HG02943 (cell line): ENCODE results near the gene HGS.

Experiments
- ATAC-seq: cut with Tn5 transposase; IDR thresholded peaks from one replicate; pipeline ENCODE4 v1.9.1; 2021; ENCODE audit warnings: mild to moderate bottlenecking, low read depth, moderate library complexity; ENCODE audit not compliant: unreplicated experiment

Gene HGS

GRCh38 chr17:81715872-81716673, 32.3 kb downstream of the HGS start:
- no peak for ATAC-seq

- no peak for ATAC-seq
Measured at GRCh38 chr17:81716674-81716996, 32.8 kb downstream of the HGS start.

DNA sequence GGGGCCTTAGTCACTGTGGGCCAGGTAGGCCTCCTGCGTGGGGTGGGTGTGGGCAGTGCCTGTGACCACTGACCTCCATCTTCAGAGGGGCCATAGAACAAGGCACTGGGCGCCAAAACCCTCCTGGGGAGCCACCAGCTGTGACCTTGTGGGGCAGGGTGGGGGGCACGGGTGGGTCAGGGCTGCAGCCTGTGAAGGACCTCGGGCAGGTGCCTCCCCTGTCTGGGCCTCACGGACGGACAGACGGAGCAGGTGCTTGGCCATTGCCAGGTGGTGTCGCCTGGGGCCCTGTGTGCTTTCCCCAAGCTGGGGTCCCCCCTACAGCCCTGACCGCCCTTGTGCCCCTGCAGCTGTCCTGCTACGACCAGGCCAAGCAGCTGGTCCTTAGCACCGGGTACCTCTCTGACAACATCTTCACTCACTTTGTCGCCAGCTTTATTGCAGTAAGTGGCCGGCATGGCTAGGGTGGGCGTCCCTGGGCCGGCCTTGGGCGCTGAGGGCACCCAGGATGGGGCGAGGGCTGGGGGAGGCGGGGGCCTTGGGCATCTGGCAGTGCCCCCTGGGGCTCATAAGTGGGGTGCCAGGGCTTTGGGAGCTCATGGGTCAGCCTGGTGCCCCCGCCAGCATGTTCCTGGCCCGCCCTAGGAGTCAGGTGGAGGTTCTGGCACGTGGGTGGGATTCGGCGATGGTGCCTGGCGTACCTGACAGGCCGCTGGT, 33.4 kb downstream of the HGS start:
- no peak for ATAC-seq

DNA sequence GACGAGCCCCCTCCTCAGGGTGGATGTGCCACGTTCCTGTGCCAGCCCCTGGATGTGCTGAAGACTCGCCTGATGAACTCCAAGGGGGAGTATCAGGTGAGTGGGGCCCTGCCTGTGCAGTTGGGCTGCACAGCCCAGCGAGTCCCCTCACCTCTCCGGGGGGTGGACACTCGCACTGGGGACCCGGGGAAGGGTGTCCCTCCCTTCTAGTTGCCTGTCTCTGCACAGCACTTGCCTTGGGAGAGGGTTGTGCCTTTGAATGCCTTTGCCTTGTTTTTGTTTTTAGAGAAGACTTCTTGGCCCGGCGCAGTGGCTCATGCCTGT, 33.9 kb downstream of the HGS start:
- no peak for ATAC-seq

GRCh38 chr17:81719410-81720266, 35.8 kb downstream of the HGS start:
- no peak for ATAC-seq

- no peak for ATAC-seq
Measured at GRCh38 chr17:81720267-81721071, 36.7 kb downstream of the HGS start.

- no peak for ATAC-seq
Measured at GRCh38 chr17:81722184-81723120, 38.6 kb downstream of the HGS start.

- ATAC-seq, result no peak
Measured at GRCh38 chr17:81723651-81724209, 39.9 kb downstream of the HGS start.

DNA sequence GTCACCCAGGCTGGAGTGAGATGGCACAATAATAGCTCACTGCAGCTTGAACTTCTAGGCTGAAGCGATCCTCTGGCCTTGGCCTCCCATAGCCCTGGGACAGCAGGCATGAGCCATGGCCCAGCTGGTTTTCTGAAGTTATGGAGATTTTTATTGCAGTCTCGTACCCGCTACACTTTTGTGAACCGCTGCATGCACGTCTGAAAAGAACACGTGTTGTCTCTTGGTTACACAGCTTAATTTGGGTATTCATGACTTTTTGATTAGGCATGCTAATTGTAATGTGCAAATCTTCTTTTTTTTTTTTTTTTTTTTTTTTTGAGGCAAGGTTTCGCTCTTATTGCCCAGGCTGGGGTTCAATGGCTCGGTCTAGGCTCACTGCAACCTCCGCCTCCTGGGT, 41.6 kb downstream of the HGS start:
- ATAC-seq, result no peak

- no peak for ATAC-seq
Measured at GRCh38 chr17:81726004-81726403, 42.2 kb downstream of the HGS start.

DNA sequence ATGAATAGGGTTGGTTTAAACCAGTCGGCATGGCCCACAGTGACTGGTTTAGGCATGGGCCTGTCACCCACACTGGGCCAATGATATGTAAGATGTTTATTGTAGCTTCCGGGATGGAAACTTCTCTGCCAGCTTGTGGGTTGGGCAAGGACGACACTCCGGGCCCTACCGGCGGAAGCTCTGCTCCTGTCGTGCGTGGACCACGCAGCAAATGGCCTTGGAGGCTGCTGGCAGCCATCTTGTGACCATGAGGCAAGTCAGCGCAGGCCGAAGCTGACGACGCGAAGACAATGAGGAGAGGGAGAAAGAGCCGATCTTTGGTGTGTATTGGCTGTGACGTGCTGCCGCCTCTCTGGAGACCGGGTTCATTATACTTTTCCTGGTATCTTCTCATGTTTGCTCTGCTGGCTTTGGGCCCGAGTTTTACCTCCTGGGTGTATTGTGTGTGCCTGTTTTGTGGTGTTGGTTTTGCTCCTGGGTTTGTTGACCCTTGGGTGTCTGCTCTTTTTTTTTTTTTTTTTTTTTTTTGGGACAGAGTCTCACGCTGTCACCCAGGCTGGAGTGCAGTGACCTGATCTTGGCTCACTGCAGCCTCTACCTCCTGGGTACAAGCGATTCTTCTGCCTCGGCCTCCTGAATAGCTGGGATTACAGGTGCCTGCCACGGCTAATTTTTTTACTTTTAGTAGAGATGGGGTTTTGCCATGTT, 43.7 kb downstream of the HGS start:
- no peak for ATAC-seq

GRCh38 chr17:81733507-81734404, 49.9 kb downstream of the HGS start:
- ATAC-seq, result no peak

GRCh38 chr17:81734405-81735263, 50.8 kb downstream of the HGS start:
- ATAC-seq, result no peak

GRCh38 chr17:81735264-81736102, 51.7 kb downstream of the HGS start:
- no peak for ATAC-seq

GRCh38 chr17:81737947-81738800, 54.4 kb downstream of the HGS start:
- no peak for ATAC-seq
